Kidney (tissue), 22 donors: Measurements from ENCODE around the gene OR5T1. TPM values are rescaled to one million over a fixed set of nuclear protein-coding genes. Genes with fewer than 3 reads are reported as not detected.

Experiments
- DNase-seq, 5 donors: peaks; one replicate each; pipeline ENCODE4 v3.0.0-alpha.2; 2013 to 2020
- FAIRE-seq: peaks from 2 replicates; lab custom pipeline; 2012; peaks lifted over from hg19 to GRCh38; lab: Jason Lieb, UNC
- H3K27ac ChIP-seq, 2 donors: one replicate each; pipeline ENCODE4 v1.7.0; 2013; ENCODE audit warnings: low read depth in 2 of 2, low read length in 2 of 2, inconsistent platforms in 1 of 2
- H3K27me3 ChIP-seq: one replicate; pipeline ENCODE4 v1.7.1; 2013; ENCODE audit warnings: low read length, inconsistent platforms; ENCODE audit not compliant: control insufficient read depth, insufficient read depth
- H3K36me3 ChIP-seq, 3 donors: one replicate each; pipeline versions ENCODE4 v1.7.0 to v1.7.1; 2013; ENCODE audit warnings: low read length in 3 of 3, control low read depth in 1 of 3, inconsistent platforms in 1 of 3; ENCODE audit not compliant: insufficient read depth in 3 of 3, control insufficient read depth in 2 of 3
- H3K4me1 ChIP-seq, 3 donors: one replicate each; pipeline versions ENCODE4 v1.7.0 to v1.7.1; 2013; ENCODE audit warnings: low read length in 3 of 3, inconsistent platforms in 1 of 3, low read depth in 1 of 3; ENCODE audit not compliant: control insufficient read depth in 2 of 3, insufficient read depth in 2 of 3
- H3K4me3 ChIP-seq, 3 donors: one replicate each; pipeline versions ENCODE4 v1.7.0 to v1.8.1; 2013; ENCODE audit warnings: low read length in 3 of 3, control low read depth in 1 of 3, inconsistent platforms in 1 of 3
- H3K9ac ChIP-seq, 3 donors: one replicate each; pipeline versions ENCODE4 v1.7.0 to v1.7.1; 2013; ENCODE audit warnings: low read length in 3 of 3, control low read depth in 1 of 3, inconsistent platforms in 1 of 3
- H3K9me3 ChIP-seq, 3 donors: one replicate each; pipeline versions ENCODE4 v1.7.0 to v1.7.1; 2013; ENCODE audit warnings: low read length in 3 of 3, control low read depth in 1 of 3, inconsistent platforms in 1 of 3; ENCODE audit not compliant: control insufficient read depth in 2 of 3, insufficient read depth in 1 of 3
- intact Hi-C: fragments of 100-400 bp; cut with DNase I; formaldehyde crosslinking; loops from one replicate; pipeline ENCODE4 v1.11.1; 2022
- long read RNA-seq, 10 donors: library from polyadenylated mRNA in 1 of 10; unstranded in 1 of 10; transcript quantifications; one replicate each; pipeline ENCODE4 v2.0.0 and lab custom pipeline, GENCODE V29; 2021 to 2026
- polyA plus RNA-seq: library from polyadenylated mRNA; stranded (reverse); fragments of 350-450 nt; fragmentation: Illumina TruSeq; extraction: RNeasy Lipid Tissue Mini Kit (QIAGEN cat#74804); gene quantifications from one replicate; pipeline ENCODE4 v1.2.3, GENCODE V29; 2014; ENCODE audit warnings: low read depth, low replicate concordance; ENCODE audit not compliant: insufficient read depth
- total RNA-seq: library from RNA; stranded (reverse); fragmentation: NEBNext Ultra II Directional; extraction: Animal tissue kit (Norgen Biotek cat#: 25700); gene quantifications from one replicate; pipeline ENCODE4 v1.2.1, GENCODE V29; 2021
- TF ChIP-seq, protein P1 (sequence below): IDR thresholded peaks from 3 replicates; pipeline ENCODE4 v1.5.1; 2012; ENCODE audit warnings: mild to moderate bottlenecking, moderate library complexity, borderline replicate concordance; ENCODE audit not compliant: insufficient read depth; ENCODE audit errors: extremely low read depth
- donor health status: control.
- donor health status: control.
- donor health status: control.
- donor health status: control.
- donor health status: control.
- donor health status: DM: yes; HTN: yes; CAD: no.
- donor health status: Normal renal cell carcinoma (clear cell type).

OR5T1 gene
- not detected for total RNA-seq
- not detected for polyA plus RNA-seq
- long read RNA-seq, donor 1: 0 reads
- long read RNA-seq, donor 2: 0 reads
- long read RNA-seq, donor 3: 0 reads
- long read RNA-seq, donor 4: 0 reads
- long read RNA-seq, donor 5: 0 reads
- long read RNA-seq, donor 6: 0 reads
- long read RNA-seq, donor 7: 0 reads
- long read RNA-seq, donor 8: 0 reads
- long read RNA-seq, donor 9: 0 reads
- long read RNA-seq, donor 10: 0 reads

- TF ChIP-seq, protein P1, sequence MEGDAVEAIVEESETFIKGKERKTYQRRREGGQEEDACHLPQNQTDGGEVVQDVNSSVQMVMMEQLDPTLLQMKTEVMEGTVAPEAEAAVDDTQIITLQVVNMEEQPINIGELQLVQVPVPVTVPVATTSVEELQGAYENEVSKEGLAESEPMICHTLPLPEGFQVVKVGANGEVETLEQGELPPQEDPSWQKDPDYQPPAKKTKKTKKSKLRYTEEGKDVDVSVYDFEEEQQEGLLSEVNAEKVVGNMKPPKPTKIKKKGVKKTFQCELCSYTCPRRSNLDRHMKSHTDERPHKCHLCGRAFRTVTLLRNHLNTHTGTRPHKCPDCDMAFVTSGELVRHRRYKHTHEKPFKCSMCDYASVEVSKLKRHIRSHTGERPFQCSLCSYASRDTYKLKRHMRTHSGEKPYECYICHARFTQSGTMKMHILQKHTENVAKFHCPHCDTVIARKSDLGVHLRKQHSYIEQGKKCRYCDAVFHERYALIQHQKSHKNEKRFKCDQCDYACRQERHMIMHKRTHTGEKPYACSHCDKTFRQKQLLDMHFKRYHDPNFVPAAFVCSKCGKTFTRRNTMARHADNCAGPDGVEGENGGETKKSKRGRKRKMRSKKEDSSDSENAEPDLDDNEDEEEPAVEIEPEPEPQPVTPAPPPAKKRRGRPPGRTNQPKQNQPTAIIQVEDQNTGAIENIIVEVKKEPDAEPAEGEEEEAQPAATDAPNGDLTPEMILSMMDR: no peak
Observed at GRCh38 chr11:56273854-56274253, at the start of gene OR5T1. OR5T1 (plus strand) TSS chr11:56274154; CDS start chr11:56275639, 1,485 bp downstream.

GRCh38 chr11:56234155-56234554 lies 39.8 kb upstream of the OR5T1 start, which contains the start of gene OR5T2:
OR5T2 (minus strand) TSS chr11:56234255; CDS start chr11:56233062, 1,193 bp downstream.
- no peaks in the 10 kb centered on the region for H3K36me3 ChIP-seq
- H3K4me3 ChIP-seq: no peak within 1 kb of the TSS
- intact Hi-C loops: no loop called here
- no peaks in the 10 kb centered on the region for H3K9me3 ChIP-seq
- no peak within 1 kb of the TSS for H3K27ac ChIP-seq
- H3K9ac ChIP-seq: no peak within 1 kb of the TSS
- H3K27me3 ChIP-seq: no peaks in the 10 kb centered on the region
- FAIRE-seq (no peak), DNase-seq (no peak)
- no peaks in the 10 kb centered on the region for H3K4me1 ChIP-seq
- TF ChIP-seq, protein P1: no peak

More at GRCh38 chr11:56273854-56274253, at the start of gene OR5T1:
- intact Hi-C loops: no loop called here
- Histone ChIP-seq H3K9me3 (no peaks in the 10 kb centered on the region), H3K4me1 (no peaks in the 10 kb centered on the region), H3K36me3 (no peaks in the 10 kb centered on the region), H3K4me3 (no peak within 1 kb of the TSS), H3K27ac (no peak within 1 kb of the TSS), H3K27me3 (no peaks in the 10 kb centered on the region), H3K9ac (no peak within 1 kb of the TSS)
- FAIRE-seq (no peak), DNase-seq (no peak)

DNA sequence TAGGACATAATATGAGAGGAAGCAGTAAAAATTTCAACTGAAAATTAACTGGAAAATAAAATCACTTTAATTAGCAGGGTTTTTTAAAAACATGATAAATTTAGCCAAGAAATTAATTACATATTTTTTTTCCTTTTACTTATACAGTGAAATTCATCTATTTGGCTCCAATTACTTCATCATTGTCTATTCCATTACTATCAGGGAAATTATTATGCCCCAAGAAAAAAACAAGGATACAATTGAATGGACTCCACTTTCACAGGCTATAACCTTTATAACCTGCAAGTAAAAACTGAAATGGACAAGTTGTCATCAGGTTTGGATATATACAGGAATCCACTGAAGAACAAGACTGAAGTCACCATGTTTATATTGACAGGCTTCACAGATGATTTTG lies 22.0 kb upstream of the OR5T1 start, which contains the start of gene OR5T3:
TSS of gene OR5T3 (plus strand) at position 301 of the 400 bp plus-strand sequence. CDS start at position 301, 0 bp downstream.
- peaks cover 0 to 3% (median 0%) of the 10 kb centered on the region in 3 donors for H3K9me3 ChIP-seq
- H3K27ac ChIP-seq: no peak within 1 kb of the TSS
- H3K9ac ChIP-seq: no peak within 1 kb of the TSS
- no peak for DNase-seq
- no peaks in the 10 kb centered on the region for H3K4me1 ChIP-seq
- H3K27me3 ChIP-seq: no peaks in the 10 kb centered on the region
- no peak for FAIRE-seq
- TF ChIP-seq, protein P1: no peak
- intact Hi-C loops: no loop called here
- no peak within 1 kb of the TSS for H3K4me3 ChIP-seq
- no peaks in the 10 kb centered on the region for H3K36me3 ChIP-seq
